ENCODE measurements around the gene MAPK8. TPM values are rescaled to one million over a fixed set of nuclear protein-coding genes. Genes with fewer than 3 reads are reported as not detected.

MAPK8 gene
- total RNA-seq, 1 experiment from 2014 or later = 67.5 TPM

GRCh38 chr10:48398261-48398660 is 91.8 kb downstream of the MAPK8 start:
- TF ChIP-seq, protein P1, sequence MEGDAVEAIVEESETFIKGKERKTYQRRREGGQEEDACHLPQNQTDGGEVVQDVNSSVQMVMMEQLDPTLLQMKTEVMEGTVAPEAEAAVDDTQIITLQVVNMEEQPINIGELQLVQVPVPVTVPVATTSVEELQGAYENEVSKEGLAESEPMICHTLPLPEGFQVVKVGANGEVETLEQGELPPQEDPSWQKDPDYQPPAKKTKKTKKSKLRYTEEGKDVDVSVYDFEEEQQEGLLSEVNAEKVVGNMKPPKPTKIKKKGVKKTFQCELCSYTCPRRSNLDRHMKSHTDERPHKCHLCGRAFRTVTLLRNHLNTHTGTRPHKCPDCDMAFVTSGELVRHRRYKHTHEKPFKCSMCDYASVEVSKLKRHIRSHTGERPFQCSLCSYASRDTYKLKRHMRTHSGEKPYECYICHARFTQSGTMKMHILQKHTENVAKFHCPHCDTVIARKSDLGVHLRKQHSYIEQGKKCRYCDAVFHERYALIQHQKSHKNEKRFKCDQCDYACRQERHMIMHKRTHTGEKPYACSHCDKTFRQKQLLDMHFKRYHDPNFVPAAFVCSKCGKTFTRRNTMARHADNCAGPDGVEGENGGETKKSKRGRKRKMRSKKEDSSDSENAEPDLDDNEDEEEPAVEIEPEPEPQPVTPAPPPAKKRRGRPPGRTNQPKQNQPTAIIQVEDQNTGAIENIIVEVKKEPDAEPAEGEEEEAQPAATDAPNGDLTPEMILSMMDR (conservative IDR thresholded peaks at IDR 0.05) = no peak
- no peak for TF ChIP-seq EZH2 (IDR thresholded peaks at IDR 0.05; ENCODE audit: low read depth)
- H4K20me1 ChIP-seq (ENCODE audit: insufficient read depth) = peaks cover 14% of the 10 kb centered on the region
- intact Hi-C loops (cut with micrococcal nuclease; ENCODE audit: unreplicated experiment) = no loop called here
- H2AFZ ChIP-seq = no peak overlapping the region
- no peak for DNase-seq
- H3K79me2 ChIP-seq (ENCODE audit: low read depth) = peaks cover 12% of the 10 kb centered on the region; the same call in 1 of the 2 replicates
- no peaks in the 10 kb centered on the region for H3K27me3 ChIP-seq (ENCODE audit: insufficient read depth, low read depth)
- no peaks in the 10 kb centered on the region for H3K36me3 ChIP-seq (ENCODE audit: low read depth)
- no peaks in the 10 kb centered on the region for H3K9me2 ChIP-seq (ENCODE audit: insufficient read depth)
- no peaks in the 10 kb centered on the region for H3F3A ChIP-seq (ENCODE audit: insufficient read depth, low read depth)
- BruUV-seq (replicated peaks) = no TSS peak
- POLR2A ChIA-PET (ENCODE audit: unreplicated experiment) = no interaction called here
- no peak overlapping the region for H3K4me3 ChIP-seq
- no peaks in the 10 kb centered on the region for H3K9me3 ChIP-seq (ENCODE audit: insufficient read depth, low read depth)
- no peak overlapping the region for H3K27ac ChIP-seq
- H3K4me1 ChIP-seq (replicated peaks; ENCODE audit: insufficient read depth) = no peaks in the 10 kb centered on the region
- no peak overlapping the region for H3K4me2 ChIP-seq
- CTCF ChIA-PET = no interaction called here

- H3K36me3 ChIP-seq (ENCODE audit: low read depth) = no peaks in the 10 kb centered on the region
- no peaks in the 10 kb centered on the region for H3F3A ChIP-seq (ENCODE audit: insufficient read depth, low read depth)
- TF ChIP-seq, protein P1 (conservative IDR thresholded peaks at IDR 0.05) = no peak
- TF ChIP-seq EZH2 (IDR thresholded peaks at IDR 0.05; ENCODE audit: low read depth) = no peak
- H2AFZ ChIP-seq = no peak overlapping the region
- intact Hi-C loops (cut with micrococcal nuclease; ENCODE audit: unreplicated experiment) = no loop called here
- H3K27me3 ChIP-seq (ENCODE audit: insufficient read depth, low read depth) = no peaks in the 10 kb centered on the region
- H3K27ac ChIP-seq = no peak overlapping the region
- no peak for DNase-seq
- POLR2A ChIA-PET (ENCODE audit: unreplicated experiment) = no interaction called here
- H3K4me3 ChIP-seq = no peak overlapping the region
- no peaks in the 10 kb centered on the region for H3K4me1 ChIP-seq (replicated peaks; ENCODE audit: insufficient read depth)
- peaks cover 12% of the 10 kb centered on the region; the same call in 1 of the 2 replicates for H3K79me2 ChIP-seq (ENCODE audit: low read depth)
- CTCF ChIA-PET = no interaction called here
- H3K9me3 ChIP-seq (ENCODE audit: insufficient read depth, low read depth) = no peaks in the 10 kb centered on the region
- peaks cover 14% of the 10 kb centered on the region for H4K20me1 ChIP-seq (ENCODE audit: insufficient read depth)
- H3K9me2 ChIP-seq (ENCODE audit: insufficient read depth) = no peaks in the 10 kb centered on the region
- BruUV-seq (replicated peaks) = no TSS peak
- no peak overlapping the region for H3K4me2 ChIP-seq
Observed at GRCh38 chr10:48399056-48399541, 92.6 kb downstream of the MAPK8 start.

GRCh38 chr10:48399551-48399950 is 93.1 kb downstream of the MAPK8 start:
- H3K4me2 ChIP-seq = no peak overlapping the region
- POLR2A ChIA-PET (ENCODE audit: unreplicated experiment) = interaction anchor here (0.6 kb wide), 1 partner anchor 16 kb away, joined by 9 read pairs; no protein-coding TSS in a partner anchor

More at GRCh38 chr10:48399551-48399950, 93.1 kb downstream of the MAPK8 start:
- no peaks in the 10 kb centered on the region for H3K9me2 ChIP-seq (ENCODE audit: insufficient read depth)
- peaks cover 12% of the 10 kb centered on the region; the same call in 1 of the 2 replicates for H3K79me2 ChIP-seq (ENCODE audit: low read depth)
- H3K4me3 ChIP-seq = no peak overlapping the region
- no peak overlapping the region for H3K27ac ChIP-seq
- no peaks in the 10 kb centered on the region for H3K27me3 ChIP-seq (ENCODE audit: insufficient read depth, low read depth)
- TF ChIP-seq EZH2 (IDR thresholded peaks at IDR 0.05; ENCODE audit: low read depth) = no peak
- TF ChIP-seq, protein P1 (conservative IDR thresholded peaks at IDR 0.05) = no peak
- no peaks in the 10 kb centered on the region for H3K4me1 ChIP-seq (replicated peaks; ENCODE audit: insufficient read depth)
- peaks cover 14% of the 10 kb centered on the region for H4K20me1 ChIP-seq (ENCODE audit: insufficient read depth)
- H2AFZ ChIP-seq = no peak overlapping the region
- CTCF ChIA-PET = no interaction called here
- H3K9me3 ChIP-seq (ENCODE audit: insufficient read depth, low read depth) = no peaks in the 10 kb centered on the region
- no peak for DNase-seq
- no peaks in the 10 kb centered on the region for H3K36me3 ChIP-seq (ENCODE audit: low read depth)
- intact Hi-C loops (cut with micrococcal nuclease; ENCODE audit: unreplicated experiment) = no loop called here
- no TSS peak for BruUV-seq (replicated peaks)
- no peaks in the 10 kb centered on the region for H3F3A ChIP-seq (ENCODE audit: insufficient read depth, low read depth)

All from PC-9 (cell line).